Forelimb muscle (tissue), 1 donor: ENCODE data around the gene PLEKHJ1. TPM values are rescaled to one million over a fixed set of nuclear protein-coding genes. Genes with fewer than 3 reads are reported as not detected.
A peak's percentile ranks its signal among the peaks of the same experiment; 100 is the strongest.

Source experiments
- DNase-seq: peaks from one replicate; pipeline ENCODE4 v3.0.0-alpha.2; 2013; ENCODE audit warnings: low read depth
- polyA plus RNA-seq: library from polyadenylated mRNA; unstranded; fragments of 120-200 nt; gene quantifications from one replicate; pipeline ENCODE4 v1.2.1, GENCODE V29; 2013; ENCODE audit not compliant: insufficient read length

Gene PLEKHJ1
- polyA plus RNA-seq, 1 donor, result 64.0 TPM

DNA sequence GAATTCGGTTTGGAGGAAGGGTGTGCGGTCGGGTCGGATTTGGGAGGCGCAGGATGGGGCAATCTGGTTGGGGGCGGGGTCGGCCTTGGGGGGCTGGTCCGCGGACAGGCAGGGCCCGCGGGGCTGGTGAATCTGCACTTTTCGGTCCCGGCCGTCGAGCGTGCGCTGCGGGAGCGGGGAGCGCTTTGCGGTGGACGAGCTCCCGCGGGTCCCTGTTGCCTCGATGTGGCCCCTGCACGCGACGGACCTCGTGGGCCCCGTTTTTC is 34.0 kb upstream of the PLEKHJ1 start:
- no peak for DNase-seq

DNA sequence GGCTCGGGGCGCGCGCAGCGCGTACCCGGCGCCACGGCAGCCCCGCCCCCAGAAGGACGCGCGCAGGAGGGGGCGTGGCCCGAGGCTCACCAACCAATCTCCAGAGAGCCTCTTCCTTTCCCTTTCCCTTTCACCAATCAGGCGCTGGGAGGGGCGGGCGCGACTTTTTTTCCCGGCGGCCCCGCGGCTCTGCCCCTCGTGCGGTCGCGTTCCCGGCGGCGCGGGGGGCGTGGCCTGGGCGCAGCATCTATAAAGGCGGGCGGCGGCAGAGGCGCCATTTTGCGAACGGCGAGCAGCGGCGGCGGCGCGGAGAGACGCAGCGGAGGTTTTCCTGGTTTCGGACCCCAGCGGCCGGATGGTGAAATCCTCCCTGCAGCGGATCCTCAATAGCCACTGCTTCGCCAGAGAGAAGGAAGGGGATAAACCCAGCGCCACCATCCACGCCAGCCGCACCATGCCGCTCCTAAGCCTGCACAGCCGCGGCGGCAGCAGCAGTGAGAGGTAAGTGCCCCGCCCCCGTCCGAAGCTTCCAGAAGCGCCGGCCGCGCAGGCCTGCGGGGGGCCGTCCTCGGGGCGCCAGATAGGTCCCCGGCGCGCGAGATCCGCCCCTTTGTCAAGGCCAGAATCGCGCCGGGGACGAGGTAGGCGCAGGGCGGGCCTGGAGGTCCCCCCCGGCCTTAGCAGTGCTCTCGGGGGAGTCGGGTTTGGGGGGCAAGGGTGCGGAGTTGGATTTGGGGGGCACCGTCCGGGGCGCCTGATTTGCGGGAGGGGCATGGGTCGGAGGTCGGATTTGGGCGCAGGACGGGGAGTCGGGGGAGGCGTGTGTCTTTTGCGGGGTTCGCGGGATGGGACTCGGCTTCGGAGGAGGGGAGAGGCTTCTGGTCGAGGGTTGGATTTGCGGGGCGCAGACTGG is 33.4 kb upstream of the PLEKHJ1 start:
- peak; percentile 76 for DNase-seq

DNA sequence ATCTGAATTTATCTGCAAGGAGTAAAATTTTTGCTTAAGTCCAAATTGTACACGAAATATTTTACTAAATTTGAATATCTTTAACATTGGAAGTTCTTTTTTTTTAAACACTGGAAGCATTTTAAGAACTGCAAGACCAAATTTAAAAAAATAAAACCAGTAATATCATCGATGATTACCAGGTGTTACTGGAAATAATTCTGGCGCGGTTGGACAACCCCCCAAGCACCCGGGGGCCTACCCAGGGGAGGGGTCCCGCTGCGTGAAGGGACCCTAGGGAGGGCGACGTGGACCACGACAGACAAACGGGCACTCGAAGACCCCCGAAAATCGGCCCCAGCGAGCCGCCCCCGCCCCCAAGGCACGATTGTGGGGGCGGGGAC is 32.7 kb upstream of the PLEKHJ1 start:
- DNase-seq, result no peak

- DNase-seq, result no peak
Measured at GRCh38 chr19:2268480-2268830, 32.3 kb upstream of the PLEKHJ1 start.

DNA sequence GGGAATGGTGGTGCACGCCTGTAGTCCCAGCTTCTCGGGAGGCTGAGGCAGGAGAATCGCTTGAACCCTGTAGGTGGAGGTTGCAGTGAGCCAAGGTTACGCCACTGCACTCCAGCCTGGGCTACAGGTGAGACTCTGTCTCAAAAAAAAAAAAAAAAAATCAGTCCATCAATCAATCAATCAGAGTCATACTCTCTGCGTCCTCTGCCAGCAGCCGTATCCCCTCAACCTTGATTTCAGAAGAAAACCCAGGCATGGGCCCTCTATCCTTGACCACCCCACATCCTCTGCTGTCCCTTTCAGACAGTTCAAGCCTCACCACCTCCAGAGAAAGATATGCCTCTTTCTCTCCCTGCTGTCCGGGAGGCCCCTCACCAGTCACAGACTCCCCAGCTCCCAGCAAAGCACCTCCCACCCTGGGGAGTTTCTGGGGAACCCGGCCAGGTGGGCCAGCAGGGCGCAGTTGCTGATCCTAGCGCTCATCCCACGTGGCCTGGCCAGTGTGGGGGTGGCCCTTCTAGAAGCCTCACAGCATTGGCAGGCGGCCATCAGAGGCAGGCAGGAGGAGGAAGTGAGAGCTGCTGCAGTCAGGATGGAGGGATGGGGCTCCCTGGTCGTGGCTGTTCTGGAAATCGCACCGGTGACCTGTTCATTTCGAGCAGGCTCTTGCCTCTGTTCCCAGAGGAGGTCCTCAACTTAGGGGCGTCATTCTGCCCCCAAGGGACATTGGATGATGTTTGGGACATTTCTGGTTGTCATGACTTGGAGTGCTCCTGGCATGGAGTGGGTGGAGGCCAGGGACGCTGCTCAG is 30.3 kb upstream of the PLEKHJ1 start:
- DNase-seq, result no peak

DNA sequence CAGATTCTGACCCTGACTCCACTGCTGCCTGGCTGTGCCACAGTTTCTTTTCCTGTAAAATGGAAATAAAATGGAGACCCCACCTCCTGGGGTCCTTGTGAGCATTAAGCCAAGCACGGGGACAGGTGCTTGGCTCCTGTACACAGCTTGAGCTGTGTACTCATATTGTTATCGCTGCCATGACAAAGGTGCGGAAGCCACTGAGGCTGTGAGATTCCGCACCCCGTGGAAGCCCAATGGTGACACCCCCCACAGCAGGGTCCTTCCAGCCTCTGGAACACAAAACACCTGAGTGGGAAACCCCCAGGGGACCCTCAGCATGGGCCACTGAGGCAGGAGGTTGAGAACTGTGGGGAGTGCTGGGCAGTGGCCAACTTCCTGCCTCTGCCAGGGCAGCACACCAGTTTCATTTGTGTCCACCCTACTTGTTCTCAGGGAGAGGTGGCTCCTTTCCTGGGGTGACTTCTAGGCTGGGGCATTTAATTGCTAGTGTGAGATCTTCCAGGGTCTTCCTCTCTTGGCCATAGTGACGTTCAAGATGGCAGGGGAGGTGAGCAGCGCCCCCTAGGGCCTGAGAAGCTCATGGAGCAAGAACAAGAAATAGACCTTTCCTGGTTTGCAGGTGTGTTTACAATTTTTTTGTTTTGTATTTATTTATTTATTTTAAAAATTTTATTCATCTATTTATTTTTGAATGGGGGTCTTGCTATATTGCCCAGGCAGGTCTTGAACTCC is 25.5 kb upstream of the PLEKHJ1 start:
- no peak for DNase-seq

DNA sequence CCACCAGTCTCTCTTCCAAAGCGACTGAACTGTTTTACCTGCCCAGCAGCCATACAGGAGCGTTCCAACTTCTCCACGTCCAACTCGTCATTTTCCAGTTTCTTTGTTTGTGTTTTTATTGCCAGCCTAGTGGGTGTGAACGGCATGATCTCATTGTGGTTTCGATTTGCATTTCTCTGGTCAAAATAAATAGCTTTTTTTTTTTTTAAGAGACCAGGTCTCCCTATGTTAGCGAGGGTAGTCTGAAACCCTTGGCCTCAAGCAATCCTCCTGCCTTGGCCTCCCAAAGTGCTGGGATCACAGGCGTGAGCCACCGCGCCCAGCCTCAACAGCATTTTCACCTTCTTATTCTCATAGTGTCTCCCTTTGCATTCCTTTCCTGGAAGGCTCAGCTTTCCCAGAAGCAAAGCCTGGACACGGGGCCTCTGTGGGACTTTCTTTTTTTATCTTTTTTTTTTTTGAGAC is 24.2 kb upstream of the PLEKHJ1 start:
- DNase-seq, result no peak

- no peak for DNase-seq
Measured at GRCh38 chr19:2259336-2259735, 23.2 kb upstream of the PLEKHJ1 start.

DNA sequence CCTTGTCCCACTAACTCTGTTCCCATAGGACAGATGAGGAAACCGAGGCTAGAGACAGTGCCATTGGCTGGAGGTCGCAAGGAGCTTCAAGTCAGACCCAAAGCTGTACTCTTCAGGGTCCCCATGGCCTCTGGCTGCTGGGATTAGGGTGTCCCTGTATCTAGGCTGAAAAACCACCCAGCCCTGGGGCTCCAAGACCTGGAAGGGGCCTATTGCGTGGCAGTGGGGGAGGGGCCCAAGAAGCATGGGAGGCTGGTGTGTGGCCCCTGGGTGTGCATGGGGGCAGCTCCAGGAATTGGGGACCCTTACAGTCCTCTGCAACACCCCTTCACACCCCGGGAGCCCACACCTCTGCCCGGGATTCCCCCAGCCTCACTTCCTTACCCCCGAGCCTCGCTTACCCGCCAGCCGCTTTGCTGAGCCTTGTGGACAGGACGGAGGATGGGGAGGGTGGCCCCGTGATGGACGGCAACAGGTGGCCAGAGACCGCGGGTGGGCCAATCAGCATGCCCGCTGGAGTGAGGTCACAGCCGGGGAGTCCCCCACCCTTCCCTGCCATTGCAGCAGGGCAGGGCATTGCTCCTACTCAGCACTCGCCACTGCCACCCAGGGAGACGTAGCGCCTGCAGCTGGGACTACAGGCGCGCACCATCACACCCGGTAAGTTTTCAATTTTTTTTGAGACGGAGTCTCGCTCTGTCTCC is 20.0 kb upstream of the PLEKHJ1 start, which contains the start of gene JSRP1:
Gene JSRP1 (minus strand): TSS at position 436 of the 704 bp plus-strand sequence. CDS start 1,103 bp downstream, outside the sequence.
- no peak for DNase-seq

- DNase-seq, result no peak
Measured at GRCh38 chr19:2255112-2255845, 19.1 kb upstream of the PLEKHJ1 start.

DNA sequence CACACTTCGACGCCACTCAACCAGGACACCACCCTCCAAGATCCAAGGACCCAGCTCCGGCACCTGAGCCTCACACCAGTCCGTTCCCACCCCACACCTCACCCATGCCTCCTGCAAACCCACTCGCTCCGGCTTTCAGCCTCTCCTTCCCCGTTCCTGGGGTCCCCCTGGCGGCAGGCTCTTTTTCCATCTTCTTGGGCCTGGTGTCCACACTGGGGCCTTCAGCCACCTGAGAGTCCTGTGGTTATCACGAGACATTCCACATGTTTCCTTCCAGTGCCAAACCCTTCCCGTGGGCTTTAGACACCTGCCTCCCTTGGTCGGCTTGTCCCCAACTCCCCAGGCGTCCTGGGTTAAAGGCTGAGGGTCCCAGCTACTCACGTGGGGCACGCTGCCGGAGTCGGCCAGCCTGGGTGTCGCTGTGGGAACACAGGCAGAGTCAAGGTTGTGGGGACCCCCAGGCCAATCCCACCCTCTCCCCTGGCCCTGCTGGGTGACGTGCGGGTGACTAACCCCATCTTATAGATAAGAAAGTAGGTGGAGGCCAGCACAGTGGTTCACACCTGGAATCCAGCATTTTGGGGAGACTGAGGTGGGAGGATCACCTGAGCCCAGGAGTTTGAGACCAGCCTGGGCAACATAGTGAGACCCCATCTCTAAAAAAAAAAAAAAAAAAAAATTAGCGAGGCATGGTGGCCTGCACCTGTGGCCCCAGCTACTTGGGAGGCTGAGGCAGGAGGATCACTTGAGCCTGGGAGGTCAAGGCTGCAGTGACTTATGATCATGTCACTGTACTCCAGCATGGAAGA is 18.1 kb upstream of the PLEKHJ1 start:
- no peak for DNase-seq

DNA sequence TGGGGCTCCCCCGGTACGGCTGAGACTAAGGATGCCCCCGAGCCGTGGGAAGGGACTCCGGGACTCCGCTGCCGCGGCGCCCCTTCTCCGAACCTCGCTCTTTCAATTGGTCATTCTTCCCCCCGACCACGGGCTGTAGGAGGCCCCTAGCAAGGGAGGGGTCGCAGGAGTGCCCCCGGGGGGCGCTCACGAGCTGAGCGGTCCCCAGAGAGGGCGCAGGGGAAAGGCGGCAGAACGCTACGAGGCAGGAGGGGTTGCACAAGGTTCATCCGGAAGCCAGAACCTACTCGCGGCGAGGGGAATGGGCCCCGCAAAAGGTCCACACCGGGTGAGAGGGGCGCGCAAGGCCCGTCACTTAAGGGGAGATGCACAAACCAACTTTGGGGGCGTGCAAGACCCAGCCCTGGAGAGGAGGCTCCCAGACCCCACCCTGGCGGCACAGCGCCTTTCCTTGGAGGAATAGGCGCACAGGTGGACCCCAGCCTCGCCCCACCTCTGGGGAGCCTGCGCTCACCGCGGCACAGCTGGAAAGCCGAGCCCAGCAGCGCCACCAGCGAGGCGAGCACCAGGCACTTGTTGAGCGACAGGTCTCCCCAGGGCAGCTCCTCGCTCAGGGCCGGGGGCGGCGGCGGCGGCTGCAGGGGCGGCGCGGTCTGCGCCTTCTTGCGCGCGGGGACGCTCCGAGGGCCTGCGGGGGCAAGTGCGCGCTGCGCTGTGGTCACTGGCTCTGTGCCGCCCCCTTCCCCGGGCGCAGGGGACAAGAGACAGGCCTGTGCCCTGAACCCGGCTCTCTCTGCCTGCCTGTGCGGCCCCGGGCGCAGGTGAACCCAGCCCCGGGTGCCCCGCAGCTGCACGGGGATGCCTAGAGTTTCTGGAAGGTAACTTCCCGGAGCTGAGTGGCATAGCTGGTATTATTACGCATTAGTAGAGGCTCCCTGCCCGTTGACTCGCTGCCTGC is 17.3 kb upstream of the PLEKHJ1 start:
- DNase-seq, result no peak

- no peak for DNase-seq
Measured at GRCh38 chr19:2252797-2253105, 16.6 kb upstream of the PLEKHJ1 start.

GRCh38 chr19:2252055-2252796 is 16.1 kb upstream of the PLEKHJ1 start:
- DNase-seq, result no peak

DNA sequence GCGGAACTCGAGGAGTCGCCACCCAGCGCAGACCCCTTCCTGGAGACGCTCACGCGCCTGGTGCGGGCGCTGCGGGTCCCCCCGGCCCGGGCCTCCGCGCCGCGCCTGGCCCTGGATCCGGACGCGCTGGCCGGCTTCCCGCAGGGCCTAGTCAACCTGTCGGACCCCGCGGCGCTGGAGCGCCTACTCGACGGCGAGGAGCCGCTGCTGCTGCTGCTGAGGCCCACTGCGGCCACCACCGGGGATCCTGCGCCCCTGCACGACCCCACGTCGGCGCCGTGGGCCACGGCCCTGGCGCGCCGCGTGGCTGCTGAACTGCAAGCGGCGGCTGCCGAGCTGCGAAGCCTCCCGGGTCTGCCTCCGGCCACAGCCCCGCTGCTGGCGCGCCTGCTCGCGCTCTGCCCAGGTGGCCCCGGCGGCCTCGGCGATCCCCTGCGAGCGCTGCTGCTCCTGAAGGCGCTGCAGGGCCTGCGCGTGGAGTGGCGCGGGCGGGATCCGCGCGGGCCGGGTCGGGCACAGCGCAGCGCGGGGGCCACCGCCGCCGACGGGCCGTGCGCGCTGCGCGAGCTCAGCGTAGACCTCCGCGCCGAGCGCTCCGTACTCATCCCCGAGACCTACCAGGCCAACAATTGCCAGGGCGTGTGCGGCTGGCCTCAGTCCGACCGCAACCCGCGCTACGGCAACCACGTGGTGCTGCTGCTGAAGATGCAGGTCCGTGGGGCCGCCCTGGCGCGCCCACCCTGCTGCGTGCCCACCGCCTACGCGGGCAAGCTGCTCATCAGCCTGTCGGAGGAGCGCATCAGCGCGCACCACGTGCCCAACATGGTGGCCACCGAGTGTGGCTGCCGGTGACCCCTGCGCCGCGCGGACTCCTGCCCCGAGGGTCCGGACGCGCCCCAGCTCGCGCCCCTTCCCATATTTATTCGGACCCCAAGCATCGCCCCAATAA is 15.3 kb upstream of the PLEKHJ1 start:
- DNase-seq, result no peak

DNA sequence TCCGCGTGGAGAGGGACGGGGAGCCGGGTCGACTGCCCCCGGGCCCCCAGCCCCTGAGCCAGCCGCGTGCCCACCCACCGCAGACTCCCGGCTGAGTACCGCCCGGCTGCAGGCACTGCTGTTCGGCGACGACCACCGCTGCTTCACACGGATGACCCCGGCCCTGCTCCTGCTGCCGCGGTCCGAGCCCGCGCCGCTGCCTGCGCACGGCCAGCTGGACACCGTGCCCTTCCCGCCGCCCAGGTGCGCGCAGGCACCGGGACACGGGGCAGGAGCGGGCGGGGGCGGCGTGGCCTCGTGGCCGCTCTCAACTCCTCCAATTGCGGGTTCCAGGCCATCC is 14.6 kb upstream of the PLEKHJ1 start:
- no peak for DNase-seq
